GM23338 (cell line): ENCODE results near the gene PTPRN2. TPM values are rescaled to one million over a fixed set of nuclear protein-coding genes. Genes with fewer than 3 reads are reported as not detected.

Source experiments
- ATAC-seq: fragments of 200-7000 bp; cut with Tn5 transposase; 3 replicates; pipeline ENCODE4 v1.9.1; 2020
- DNase-seq: peaks from one replicate; pipeline ENCODE4 v3.0.0-alpha.2; 2015; ENCODE audit warnings: low spot score
- H2AFZ ChIP-seq: fragments of 200-600 bp; sonication (generic); 2 replicates; pipeline ENCODE4 v1.8.0; 2016; ENCODE audit warnings: antibody characterized with exemption, mild to moderate bottlenecking, moderate library complexity
- H3F3A ChIP-seq: fragments of 200-600 bp; sonication (generic); replicated peaks from 2 replicates; pipeline ENCODE4 v1.8.0; 2017; ENCODE audit warnings: antibody characterized with exemption, mixed run types, low read depth
- H3K27ac ChIP-seq: fragments of 200-600 bp; sonication (generic); 2 replicates; pipeline ENCODE4 v1.6.1; 2016; ENCODE audit warnings: low read depth
- H3K27me3 ChIP-seq: fragments of 200-600 bp; sonication (generic); 2 replicates; pipeline ENCODE4 v1.8.0; 2016; ENCODE audit warnings: mild to moderate bottlenecking, mixed run types, moderate library complexity; ENCODE audit not compliant: insufficient read depth
- H3K36me3 ChIP-seq: fragments of 200-600 bp; sonication (generic); 2 replicates; pipeline ENCODE4 v1.8.0; 2016; ENCODE audit warnings: mild to moderate bottlenecking; ENCODE audit not compliant: insufficient read depth
- H3K4me1 ChIP-seq: fragments of 200-600 bp; sonication (generic); 2 replicates; pipeline ENCODE4 v1.8.0; 2016; ENCODE audit warnings: mild to moderate bottlenecking, moderate library complexity; ENCODE audit not compliant: insufficient read depth
- H3K4me2 ChIP-seq: fragments of 200-600 bp; sonication (generic); 2 replicates; pipeline ENCODE4 v1.7.1; 2017; ENCODE audit warnings: mixed run types
- H3K4me3 ChIP-seq: fragments of 200-600 bp; sonication (generic); 2 replicates; pipeline ENCODE4 v1.6.1; 2016; ENCODE audit warnings: mixed run types
- H3K79me2 ChIP-seq: fragments of 200-600 bp; sonication (generic); replicated peaks from 2 replicates; pipeline ENCODE4 v1.8.0; 2017; ENCODE audit warnings: mild to moderate bottlenecking; ENCODE audit not compliant: insufficient read depth
- H3K9me2 ChIP-seq: fragments of 200-600 bp; sonication (generic); 2 replicates; pipeline ENCODE4 v1.8.0; 2017; ENCODE audit not compliant: insufficient read depth
- H4K20me1 ChIP-seq: fragments of 200-600 bp; sonication (generic); replicated peaks from 2 replicates; pipeline ENCODE4 v1.8.0; 2017; ENCODE audit warnings: mild to moderate bottlenecking; ENCODE audit not compliant: insufficient read depth
- H3K27ac Mint-ChIP-seq: 2 replicates; pipeline ENCODE4 v1.8.0; 2020; ENCODE audit warnings: inconsistent platforms, mild to moderate bottlenecking, moderate library complexity, mixed read lengths
- H3K27me3 Mint-ChIP-seq: 3 replicates; pipeline ENCODE4 v1.8.0; 2022; ENCODE audit warnings: low read depth, mild to moderate bottlenecking, moderate library complexity, mixed read lengths, inconsistent platforms; ENCODE audit not compliant: insufficient read depth, poor library complexity
- H3K36me3 Mint-ChIP-seq: 3 replicates; pipeline ENCODE4 v1.8.0; 2021; ENCODE audit warnings: low read depth, mild to moderate bottlenecking, inconsistent platforms, moderate library complexity, mixed read lengths
- H3K4me1 Mint-ChIP-seq: 3 replicates; pipeline ENCODE4 v1.8.0; 2020; ENCODE audit warnings: mild to moderate bottlenecking, inconsistent platforms, mixed read lengths
- H3K4me3 Mint-ChIP-seq: 3 replicates; pipeline ENCODE4 v1.8.0; 2021; ENCODE audit warnings: moderate library complexity, mild to moderate bottlenecking, inconsistent platforms, mixed read lengths
- H3K9me3 Mint-ChIP-seq: 3 replicates; pipeline ENCODE4 v1.8.0; 2020; ENCODE audit warnings: moderate library complexity, mild to moderate bottlenecking, inconsistent platforms, mixed read lengths
- CREB1 ChIP-seq: fragments of 250-450 bp; sonication (Bioruptor Pico); IDR thresholded peaks from 2 replicates; pipeline ENCODE4 v1.5.0; 2020; ENCODE audit warnings: low read depth, mild to moderate bottlenecking, moderate library complexity
- ETS1 ChIP-seq: IDR thresholded peaks from 2 replicates; pipeline ENCODE4 v1.6.1; 2016; ENCODE audit warnings: antibody characterized with exemption
- EZH2 ChIP-seq: fragments of 200-600 bp; sonication (generic); IDR thresholded peaks from one replicate; pipeline ENCODE4 v1.8.0; 2017; ENCODE audit warnings: antibody characterized with exemption, mild to moderate bottlenecking, low read depth; ENCODE audit not compliant: unreplicated experiment
- EZH2phosphoT487 ChIP-seq: fragments of 200-600 bp; sonication (generic); IDR thresholded peaks from one replicate; pipeline ENCODE4 v1.8.1; 2018; ENCODE audit warnings: antibody characterized with exemption; ENCODE audit not compliant: unreplicated experiment
- JUNB ChIP-seq: IDR thresholded peaks from one replicate; pipeline ENCODE4 v1.6.1; 2016; ENCODE audit warnings: antibody characterized with exemption; ENCODE audit not compliant: unreplicated experiment
- POLR2AphosphoS5 ChIP-seq: IDR thresholded peaks from 2 replicates; pipeline ENCODE4 v1.6.1; 2016; ENCODE audit warnings: antibody characterized with exemption, low read depth
- ZNF114 ChIP-seq: fragments of 250-450 bp; sonication (Bioruptor Pico); IDR thresholded peaks from 2 replicates; pipeline ENCODE4 v1.5.0; 2020; ENCODE audit warnings: mild to moderate bottlenecking, moderate library complexity
- ZNF331 ChIP-seq: fragments of 250-450 bp; sonication (Bioruptor Pico); IDR thresholded peaks from 2 replicates; pipeline ENCODE4 v1.5.0; 2020; ENCODE audit warnings: low read depth, mild to moderate bottlenecking, moderate library complexity
- ZNF462 ChIP-seq: fragments of 250-450 bp; sonication (Bioruptor Pico); IDR thresholded peaks from 2 replicates; pipeline ENCODE4 v1.5.0; 2020; ENCODE audit warnings: mild to moderate bottlenecking, moderate library complexity
- polyA plus RNA-seq: library from polyadenylated mRNA; unstranded; fragments of >200 nt; fragmentation: Nextera tagmentation; extraction: Ambion mirVana; gene quantifications from 2 replicates; pipeline ENCODE4 v1.2.1, GENCODE V29; 2016
- total RNA-seq: library from RNA; depleted of rRNA; stranded (reverse); fragments of >200 nt; shearing (Covaris generic); gene quantifications from 2 replicates; pipeline ENCODE4 v1.2.3, GENCODE V29; 2014
- TF ChIP-seq, protein P1 (sequence below): IDR thresholded peaks from one replicate; pipeline ENCODE4 v1.6.1; 2018; ENCODE audit warnings: antibody characterized with exemption; ENCODE audit not compliant: unreplicated experiment

PTPRN2 gene
- total and polyA plus RNA-seq, 2 experiments from 2014 or later: 0.87 to 4.0 TPM

DNA sequence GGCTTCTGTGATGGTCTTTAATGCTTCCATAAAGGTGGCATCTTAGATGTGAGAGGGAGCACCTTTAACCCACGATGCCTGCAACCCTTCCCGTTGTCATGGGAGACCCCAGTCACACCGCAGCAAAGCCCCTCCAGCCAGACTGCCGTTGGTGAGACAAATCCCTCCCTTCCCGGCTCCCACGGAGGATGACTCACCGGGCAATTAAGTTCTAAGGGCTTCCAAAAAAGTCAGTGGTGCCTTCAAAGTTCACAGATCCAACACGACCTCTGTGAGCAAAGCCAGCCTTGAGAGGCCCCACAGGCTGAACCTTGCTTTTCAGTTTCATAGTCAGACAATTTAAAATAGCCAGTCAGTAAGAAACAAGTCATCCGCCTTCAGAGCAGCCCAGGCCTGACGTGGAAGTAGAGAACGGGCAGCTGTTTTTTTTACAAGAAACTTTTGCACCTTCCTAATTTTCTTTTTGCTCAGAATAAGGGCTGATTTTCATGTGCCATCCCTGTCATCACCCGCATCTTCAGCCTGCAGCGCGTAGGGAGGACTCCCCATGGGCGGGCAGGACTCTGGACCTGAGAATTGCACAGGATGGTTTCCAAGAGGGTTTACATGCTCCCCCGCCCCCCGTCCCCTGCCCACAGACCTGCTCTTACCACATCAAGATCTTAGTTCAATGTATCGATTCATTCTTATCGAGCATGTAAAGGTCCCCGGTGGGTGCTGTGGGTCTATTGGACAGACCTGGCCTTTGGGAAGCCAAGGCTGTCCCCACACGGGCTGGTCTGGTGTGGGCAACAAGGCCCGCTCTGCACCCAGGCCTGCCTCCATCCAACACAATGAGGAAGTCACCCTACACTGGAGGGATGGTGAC, 916.9 kb downstream of the PTPRN2 start:
- Histone ChIP-seq H3K36me3 (no peaks in the 10 kb centered on the region), H3K27ac (no peak overlapping the region), H3K4me1 (no peaks in the 10 kb centered on the region), H2AFZ (no peak overlapping the region), H4K20me1 (no peaks in the 10 kb centered on the region), H3K4me2 (no peak overlapping the region), H3K27me3 (no peaks in the 10 kb centered on the region), H3K79me2 (no peaks in the 10 kb centered on the region), H3F3A (no peaks in the 10 kb centered on the region), H3K4me3 (no peak overlapping the region), H3K9me2 (no peaks in the 10 kb centered on the region)
- TF ChIP-seq ZNF331: no peak
- TF ChIP-seq JUNB: no peak
- Mint-ChIP-seq H3K9me3 (peaks cover 98% of the 10 kb centered on the region), H3K4me1 (no peaks in the 10 kb centered on the region), H3K27ac (no peak overlapping the region), H3K36me3 (peaks cover 49% of the 10 kb centered on the region), H3K4me3 (no peak overlapping the region), H3K27me3 (peaks cover 24% of the 10 kb centered on the region)
- ATAC-seq (no peak), DNase-seq (no peak)

GRCh38 chr7:157669768-157670351, 917.8 kb downstream of the PTPRN2 start:
- no peak for DNase-seq
- H3K4me2 ChIP-seq: no peak overlapping the region
- H3K4me3 ChIP-seq: no peak overlapping the region
- Mint-ChIP-seq H3K27me3 (peaks cover 22% of the 10 kb centered on the region), H3K4me1 (no peaks in the 10 kb centered on the region), H3K9me3 (peaks cover 98% of the 10 kb centered on the region), H3K36me3 (peaks cover 52% of the 10 kb centered on the region), H3K27ac (no peak overlapping the region), H3K4me3 (no peak overlapping the region)
- ATAC-seq: no peak
- H3K79me2 ChIP-seq: no peaks in the 10 kb centered on the region
- H3K9me2 ChIP-seq: no peaks in the 10 kb centered on the region
- no peak overlapping the region for H3K27ac ChIP-seq
- no peaks in the 10 kb centered on the region for H3K27me3 ChIP-seq
- no peaks in the 10 kb centered on the region for H3F3A ChIP-seq
- no peak overlapping the region for H2AFZ ChIP-seq
- H3K4me1 ChIP-seq: no peaks in the 10 kb centered on the region
- no peaks in the 10 kb centered on the region for H3K36me3 ChIP-seq
- H4K20me1 ChIP-seq: no peaks in the 10 kb centered on the region
- TF ChIP-seq ZNF331: no peak
- TF ChIP-seq EZH2phosphoT487: no peak
- TF ChIP-seq ZNF462: no peak
- no peak for TF ChIP-seq ZNF114 (CRISPR knock-in tag)
- TF ChIP-seq, protein P1, sequence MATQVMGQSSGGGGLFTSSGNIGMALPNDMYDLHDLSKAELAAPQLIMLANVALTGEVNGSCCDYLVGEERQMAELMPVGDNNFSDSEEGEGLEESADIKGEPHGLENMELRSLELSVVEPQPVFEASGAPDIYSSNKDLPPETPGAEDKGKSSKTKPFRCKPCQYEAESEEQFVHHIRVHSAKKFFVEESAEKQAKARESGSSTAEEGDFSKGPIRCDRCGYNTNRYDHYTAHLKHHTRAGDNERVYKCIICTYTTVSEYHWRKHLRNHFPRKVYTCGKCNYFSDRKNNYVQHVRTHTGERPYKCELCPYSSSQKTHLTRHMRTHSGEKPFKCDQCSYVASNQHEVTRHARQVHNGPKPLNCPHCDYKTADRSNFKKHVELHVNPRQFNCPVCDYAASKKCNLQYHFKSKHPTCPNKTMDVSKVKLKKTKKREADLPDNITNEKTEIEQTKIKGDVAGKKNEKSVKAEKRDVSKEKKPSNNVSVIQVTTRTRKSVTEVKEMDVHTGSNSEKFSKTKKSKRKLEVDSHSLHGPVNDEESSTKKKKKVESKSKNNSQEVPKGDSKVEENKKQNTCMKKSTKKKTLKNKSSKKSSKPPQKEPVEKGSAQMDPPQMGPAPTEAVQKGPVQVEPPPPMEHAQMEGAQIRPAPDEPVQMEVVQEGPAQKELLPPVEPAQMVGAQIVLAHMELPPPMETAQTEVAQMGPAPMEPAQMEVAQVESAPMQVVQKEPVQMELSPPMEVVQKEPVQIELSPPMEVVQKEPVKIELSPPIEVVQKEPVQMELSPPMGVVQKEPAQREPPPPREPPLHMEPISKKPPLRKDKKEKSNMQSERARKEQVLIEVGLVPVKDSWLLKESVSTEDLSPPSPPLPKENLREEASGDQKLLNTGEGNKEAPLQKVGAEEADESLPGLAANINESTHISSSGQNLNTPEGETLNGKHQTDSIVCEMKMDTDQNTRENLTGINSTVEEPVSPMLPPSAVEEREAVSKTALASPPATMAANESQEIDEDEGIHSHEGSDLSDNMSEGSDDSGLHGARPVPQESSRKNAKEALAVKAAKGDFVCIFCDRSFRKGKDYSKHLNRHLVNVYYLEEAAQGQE: no peak
- TF ChIP-seq POLR2AphosphoS5: no peak
- TF ChIP-seq CREB1: no peak
- no peak for TF ChIP-seq EZH2
- TF ChIP-seq ETS1: no peak
